Measurements from ENCODE around the gene MAN2A1.

The MAN2A1 gene

GRCh38 chr5:109744261-109744660 lies 54.5 kb downstream of the MAN2A1 start:
- H2AFZ ChIP-seq (ENCODE audit: low read length), result no peak overlapping the region
- no peak overlapping the region for H3K9ac ChIP-seq (ENCODE audit: low read length)
- H3K36me3 ChIP-seq (ENCODE audit: insufficient read depth, low read length), result peaks cover 26% of the 10 kb centered on the region
- no peak for TF ChIP-seq CTCF (IDR thresholded peaks at IDR 0.05; ENCODE audit: low read length)
- TF ChIP-seq EZH2 (IDR thresholded peaks at IDR 0.05; ENCODE audit: borderline replicate concordance, low read length), result no peak
- no peaks in the 10 kb centered on the region for H3K27me3 ChIP-seq (ENCODE audit: insufficient read depth, low read length)
- peaks cover 12% of the 10 kb centered on the region for H3K4me1 ChIP-seq (ENCODE audit: insufficient read depth, low read length, severe bottlenecking)
- no peaks in the 10 kb centered on the region for H3K9me2 ChIP-seq (ENCODE audit: low read depth, low read length)
- no peaks in the 10 kb centered on the region for H3K79me2 ChIP-seq (ENCODE audit: insufficient read depth, low read length)
- no peak overlapping the region for H3K4me3 ChIP-seq (ENCODE audit: low read depth, low read length, poor library complexity, severe bottlenecking)
- no peaks in the 10 kb centered on the region for H3F3A ChIP-seq (ENCODE audit: insufficient read depth, low read length)
- H3K4me2 ChIP-seq (ENCODE audit: low read length), result no peak overlapping the region
- no peak overlapping the region for H3K27ac ChIP-seq (ENCODE audit: low read depth, low read length, poor library complexity, severe bottlenecking)
- H4K20me1 ChIP-seq (ENCODE audit: insufficient read depth, low read length), result no peaks in the 10 kb centered on the region
- no peaks in the 10 kb centered on the region for H3K9me3 ChIP-seq (ENCODE audit: low read length)

GRCh38 chr5:109748546-109748945 lies 58.8 kb downstream of the MAN2A1 start:
- no peak overlapping the region for H3K4me3 ChIP-seq (ENCODE audit: low read depth, low read length, poor library complexity, severe bottlenecking)
- H3K4me2 ChIP-seq (ENCODE audit: low read length), result no peak overlapping the region
- TF ChIP-seq CTCF (IDR thresholded peaks at IDR 0.05; ENCODE audit: low read length) (no peak), EZH2 (IDR thresholded peaks at IDR 0.05; ENCODE audit: borderline replicate concordance, low read length) (no peak)
- H3K9me2 ChIP-seq (ENCODE audit: low read depth, low read length), result no peaks in the 10 kb centered on the region
- H3K79me2 ChIP-seq (ENCODE audit: insufficient read depth, low read length), result no peaks in the 10 kb centered on the region
- H3K9ac ChIP-seq (ENCODE audit: low read length), result no peak overlapping the region
- no peaks in the 10 kb centered on the region for H4K20me1 ChIP-seq (ENCODE audit: insufficient read depth, low read length)
- H2AFZ ChIP-seq (ENCODE audit: low read length), result no peak overlapping the region
- H3K36me3 ChIP-seq (ENCODE audit: insufficient read depth, low read length), result peaks cover 13% of the 10 kb centered on the region; the same call in 1 of the 2 replicates
- no peaks in the 10 kb centered on the region for H3K9me3 ChIP-seq (ENCODE audit: low read length)
- H3F3A ChIP-seq (ENCODE audit: insufficient read depth, low read length), result no peaks in the 10 kb centered on the region
- H3K27me3 ChIP-seq (ENCODE audit: insufficient read depth, low read length), result no peaks in the 10 kb centered on the region
- H3K4me1 ChIP-seq (ENCODE audit: insufficient read depth, low read length, severe bottlenecking), result no peaks in the 10 kb centered on the region
- H3K27ac ChIP-seq (ENCODE audit: low read depth, low read length, poor library complexity, severe bottlenecking), result no peak overlapping the region

- H3K79me2 ChIP-seq (ENCODE audit: insufficient read depth, low read length), result no peaks in the 10 kb centered on the region
These were observed 60.7 kb downstream of the MAN2A1 start for GRCh38 chr5:109750463-109750862.

More at GRCh38 chr5:109750463-109750862, 60.7 kb downstream of the MAN2A1 start:
- Histone ChIP-seq H4K20me1 (ENCODE audit: insufficient read depth, low read length) (no peaks in the 10 kb centered on the region), H3K9ac (ENCODE audit: low read length) (no peak overlapping the region), H3K9me3 (ENCODE audit: low read length) (no peaks in the 10 kb centered on the region), H3K36me3 (ENCODE audit: insufficient read depth, low read length) (peaks cover 5% of the 10 kb centered on the region; the same call in 1 of the 2 replicates), H3K27me3 (ENCODE audit: insufficient read depth, low read length) (no peaks in the 10 kb centered on the region), H3K4me2 (ENCODE audit: low read length) (no peak overlapping the region), H3K27ac (ENCODE audit: low read depth, low read length, poor library complexity, severe bottlenecking) (no peak overlapping the region), H3K4me3 (ENCODE audit: low read depth, low read length, poor library complexity, severe bottlenecking) (no peak overlapping the region), H3F3A (ENCODE audit: insufficient read depth, low read length) (no peaks in the 10 kb centered on the region), H3K9me2 (ENCODE audit: low read depth, low read length) (no peaks in the 10 kb centered on the region), H2AFZ (ENCODE audit: low read length) (no peak overlapping the region), H3K4me1 (ENCODE audit: insufficient read depth, low read length, severe bottlenecking) (no peaks in the 10 kb centered on the region)
- TF ChIP-seq CTCF (IDR thresholded peaks at IDR 0.05; ENCODE audit: low read length), result no peak
- TF ChIP-seq EZH2 (IDR thresholded peaks at IDR 0.05; ENCODE audit: borderline replicate concordance, low read length), result no peak
